Limb (tissue), 2 donors: ENCODE results near the gene GPR37L1.
"Not testable (repeated sequence)": the region's sequence is repeated elsewhere in the genome, so short reads cannot be mapped to it uniquely, and the experiment has no call there.

Experiments
- DNase-seq, 2 donors: peaks; one replicate each; pipeline ENCODE4 v3.0.0-alpha.2; 2016; ENCODE audit errors: extremely low spot score in 2 of 2

GPR37L1 gene

GRCh38 chr1:202107801-202108731 is 14.7 kb upstream of the GPR37L1 start:
- DNase-seq = peak in 1 of 2 donors; percentile 40

DNA sequence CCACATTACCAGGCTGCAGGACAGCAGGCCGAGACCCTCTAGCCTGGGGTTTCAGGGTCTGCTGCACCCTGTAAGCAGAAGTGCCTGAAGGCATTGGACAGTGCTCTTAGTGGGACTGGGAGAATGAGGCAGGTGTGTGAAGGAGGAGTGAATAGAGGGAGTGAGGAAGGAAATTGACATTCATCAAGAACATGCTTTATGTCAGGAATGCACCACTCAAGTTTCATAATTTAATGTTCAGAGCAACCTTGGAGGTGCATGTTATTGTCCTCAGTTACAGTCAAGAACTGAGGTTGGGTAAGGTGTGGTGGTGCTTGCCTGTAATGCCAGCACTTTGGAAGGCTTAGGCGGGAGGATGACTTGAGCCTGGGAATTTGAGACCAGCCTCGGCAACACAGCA is 11.7 kb upstream of the GPR37L1 start:
- DNase-seq = no peak

- DNase-seq = not testable (repeated sequence)
These were observed 11.1 kb upstream of the GPR37L1 start for GRCh38 chr1:202111589-202111988.

- DNase-seq = no peak
These were observed 9.6 kb upstream of the GPR37L1 start for GRCh38 chr1:202112859-202113689.

- DNase-seq = no peak
These were observed 8.9 kb upstream of the GPR37L1 start for GRCh38 chr1:202113690-202114300.

DNA sequence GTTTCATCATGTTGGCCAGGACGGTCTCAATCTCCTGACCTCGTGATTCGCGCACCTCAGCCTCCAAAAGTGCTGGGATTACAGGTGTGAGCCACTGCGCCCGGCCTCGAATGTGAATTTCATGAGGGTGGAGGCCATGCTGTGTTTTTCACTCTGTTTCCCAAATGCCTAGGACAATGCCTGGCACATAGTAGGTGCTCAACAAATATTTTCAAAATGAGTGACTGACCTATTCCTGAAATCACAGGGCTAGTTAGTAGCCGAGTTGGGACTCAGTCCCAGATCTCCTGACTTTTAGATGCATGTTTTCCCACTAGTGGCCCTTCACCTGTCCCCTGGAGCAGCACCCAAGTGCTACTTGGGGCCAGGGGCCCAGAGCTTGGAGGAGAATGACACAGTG is 6.4 kb upstream of the GPR37L1 start:
- no peak for DNase-seq

GRCh38 chr1:202117898-202118371 is 4.8 kb upstream of the GPR37L1 start:
- DNase-seq = no peak

GRCh38 chr1:202121006-202121405 is 1.7 kb upstream of the GPR37L1 start:
- no peak for DNase-seq

- no peak for DNase-seq
These were observed 658 bp downstream of the GPR37L1 start for GRCh38 chr1:202123336-202123813.

GRCh38 chr1:202124142-202124541 is 1.4 kb downstream of the GPR37L1 start:
- no peak for DNase-seq

GRCh38 chr1:202125611-202126010 is 2.9 kb downstream of the GPR37L1 start:
- DNase-seq = no peak

- DNase-seq = no peak
These were observed 3.7 kb downstream of the GPR37L1 start for GRCh38 chr1:202126426-202126825.

- DNase-seq = no peak
These were observed 4.3 kb downstream of the GPR37L1 start for GRCh38 chr1:202127061-202127460.

- no peak for DNase-seq
These were observed 5.3 kb downstream of the GPR37L1 start for GRCh38 chr1:202127836-202128622.

DNA sequence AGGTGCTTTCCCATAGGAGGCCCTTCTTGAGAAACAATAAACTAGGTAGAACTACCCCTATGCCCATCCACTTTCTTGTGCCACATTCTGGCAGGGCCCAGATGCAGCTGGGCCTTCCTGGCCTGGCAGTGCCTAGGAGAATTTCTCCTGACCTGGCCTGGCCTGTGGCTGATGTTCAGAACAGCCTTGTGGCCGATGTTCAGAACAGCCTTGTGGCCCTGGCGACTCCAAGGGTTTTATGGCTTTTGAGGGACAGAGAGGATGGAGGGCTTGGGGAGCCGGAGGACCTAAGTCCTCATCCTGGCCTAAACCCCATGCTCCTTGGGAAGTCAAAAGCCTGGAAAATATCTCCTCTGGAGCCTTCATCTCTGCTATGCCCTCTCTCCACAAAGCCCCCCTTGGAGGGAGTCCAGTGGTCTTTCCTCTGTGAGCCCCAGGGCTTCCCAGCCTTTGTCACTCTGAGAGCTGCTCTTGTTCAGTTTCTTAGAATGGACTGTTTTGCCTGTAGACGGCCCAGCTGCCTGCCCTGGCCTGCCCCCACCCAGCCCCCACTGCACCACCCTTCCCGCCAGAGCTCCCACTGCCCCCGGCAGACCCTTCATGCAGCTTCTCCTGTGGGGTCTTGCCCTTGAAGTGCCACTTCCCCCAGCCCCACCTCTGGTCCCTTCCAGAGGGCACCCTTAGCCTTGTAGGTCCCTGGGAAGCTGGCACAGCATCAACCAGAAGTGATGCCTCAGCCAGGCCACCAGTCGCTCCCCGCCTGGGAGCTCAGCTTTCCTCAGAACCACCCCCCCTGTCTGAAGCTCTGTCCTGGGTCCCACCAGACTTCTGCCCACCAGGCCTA is 7.0 kb downstream of the GPR37L1 start:
- no peak for DNase-seq

DNA sequence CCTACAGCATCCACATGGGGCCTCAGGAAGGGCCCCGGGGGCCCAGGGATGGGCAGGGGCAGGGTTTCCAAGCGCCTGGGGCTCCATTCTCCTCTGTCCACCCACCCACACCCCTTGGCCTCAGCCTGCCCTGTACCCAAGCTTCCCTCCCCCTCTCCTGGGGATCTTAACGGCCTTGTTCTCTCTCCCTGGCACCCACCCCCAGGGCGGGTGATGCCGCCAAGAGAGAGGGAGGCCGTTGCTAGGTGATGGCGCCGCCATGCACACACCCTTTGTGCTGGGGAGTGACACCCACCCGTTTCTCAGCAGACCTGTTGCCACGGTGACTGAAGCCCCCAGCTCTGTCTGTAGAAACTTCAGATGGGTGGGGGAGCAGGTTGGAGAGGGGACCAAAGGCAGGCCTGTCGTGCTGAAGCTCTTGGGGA is 7.6 kb downstream of the GPR37L1 start:
- DNase-seq = peak in 1 of 2 donors; percentile 63

DNA sequence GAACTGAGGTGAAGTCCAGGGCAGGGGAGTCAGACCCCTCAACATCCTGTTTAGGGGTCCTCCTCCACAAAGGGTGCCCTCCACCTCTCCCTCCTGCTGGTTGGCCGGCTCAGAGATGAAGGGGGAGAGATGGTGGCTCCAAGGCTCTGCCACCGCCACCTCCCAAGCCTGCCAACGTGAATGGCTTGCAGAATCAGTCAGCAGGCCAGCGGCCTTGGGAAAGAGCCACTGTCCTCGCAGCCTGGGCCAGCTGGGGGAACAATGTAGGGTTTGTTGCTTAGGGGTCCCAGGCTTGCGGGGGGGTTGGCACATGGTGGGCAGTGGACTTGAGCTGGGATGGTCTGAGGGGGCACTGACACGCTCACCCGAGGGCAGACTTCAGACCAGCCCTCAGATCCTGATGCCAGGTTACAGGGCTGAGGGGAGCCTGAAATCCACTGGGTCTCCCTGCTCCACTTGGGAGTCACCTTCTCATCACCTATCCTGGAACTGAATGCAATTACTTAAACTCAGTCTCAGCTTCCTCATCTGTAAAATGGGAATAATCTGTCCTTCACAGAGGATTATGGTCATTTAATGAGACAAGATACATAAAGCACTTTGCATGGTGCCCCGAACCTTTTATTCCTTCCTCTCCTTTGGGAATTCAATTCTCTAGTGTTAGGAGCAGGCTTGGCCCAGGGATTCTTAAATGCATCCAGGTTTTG is 8.3 kb downstream of the GPR37L1 start:
- no peak for DNase-seq

- DNase-seq = no peak
These were observed 9.5 kb downstream of the GPR37L1 start for GRCh38 chr1:202131956-202132821.
